OCI-LY7 (cell line): ENCODE measurements around the gene ASAH2.

ENCODE experiments used
- EZH2phosphoT487 ChIP-seq: fragments of 200-600 bp; sonication (generic); IDR thresholded peaks from 2 replicates; pipeline ENCODE4 v1.6.1; 2018; ENCODE audit warnings: low read depth, borderline replicate concordance, mild to moderate bottlenecking, mixed run types, antibody characterized with exemption, low read length, moderate library complexity, mixed read lengths
- TF ChIP-seq, protein P1 (sequence below): fragments of 200-600 bp; sonication (generic); conservative IDR thresholded peaks from 2 replicates; pipeline ENCODE4 v1.5.1; 2014; ENCODE audit warnings: mild to moderate bottlenecking, antibody characterized with exemption, low read length, moderate library complexity, mixed read lengths

GRCh38 chr10:50210876-50211275 lies 40.4 kb downstream of the ASAH2 start:
- TF ChIP-seq, protein P1, sequence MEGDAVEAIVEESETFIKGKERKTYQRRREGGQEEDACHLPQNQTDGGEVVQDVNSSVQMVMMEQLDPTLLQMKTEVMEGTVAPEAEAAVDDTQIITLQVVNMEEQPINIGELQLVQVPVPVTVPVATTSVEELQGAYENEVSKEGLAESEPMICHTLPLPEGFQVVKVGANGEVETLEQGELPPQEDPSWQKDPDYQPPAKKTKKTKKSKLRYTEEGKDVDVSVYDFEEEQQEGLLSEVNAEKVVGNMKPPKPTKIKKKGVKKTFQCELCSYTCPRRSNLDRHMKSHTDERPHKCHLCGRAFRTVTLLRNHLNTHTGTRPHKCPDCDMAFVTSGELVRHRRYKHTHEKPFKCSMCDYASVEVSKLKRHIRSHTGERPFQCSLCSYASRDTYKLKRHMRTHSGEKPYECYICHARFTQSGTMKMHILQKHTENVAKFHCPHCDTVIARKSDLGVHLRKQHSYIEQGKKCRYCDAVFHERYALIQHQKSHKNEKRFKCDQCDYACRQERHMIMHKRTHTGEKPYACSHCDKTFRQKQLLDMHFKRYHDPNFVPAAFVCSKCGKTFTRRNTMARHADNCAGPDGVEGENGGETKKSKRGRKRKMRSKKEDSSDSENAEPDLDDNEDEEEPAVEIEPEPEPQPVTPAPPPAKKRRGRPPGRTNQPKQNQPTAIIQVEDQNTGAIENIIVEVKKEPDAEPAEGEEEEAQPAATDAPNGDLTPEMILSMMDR = no peak
- TF ChIP-seq EZH2phosphoT487 = no peak
